Esophagus squamous epithelium (tissue), 4 donors: Measurements from ENCODE around the gene SMYD3.
A peak's percentile ranks its signal among the peaks of the same experiment; 100 is the strongest.

ENCODE experiments used
- POLR2A ChIP-seq, 4 donors: fragments of 450-650 bp; IDR thresholded peaks; one replicate each; pipeline ENCODE4 v1.6.1; 2017; ENCODE audit warnings: antibody characterized with exemption in 4 of 4, mild to moderate bottlenecking in 4 of 4, moderate library complexity in 3 of 4
- TF ChIP-seq, protein P1 (sequence below), 6 experiments: fragments of 450-650 bp in 4 of 6; fragments of 200-600 bp in 2 of 6; sonication (generic) in 2 of 6; IDR thresholded peaks; one replicate each; pipeline ENCODE4 v1.5.1; 2016 to 2019; ENCODE audit warnings: antibody characterized with exemption in 6 of 6, mild to moderate bottlenecking in 4 of 6, moderate library complexity in 4 of 6

DNA sequence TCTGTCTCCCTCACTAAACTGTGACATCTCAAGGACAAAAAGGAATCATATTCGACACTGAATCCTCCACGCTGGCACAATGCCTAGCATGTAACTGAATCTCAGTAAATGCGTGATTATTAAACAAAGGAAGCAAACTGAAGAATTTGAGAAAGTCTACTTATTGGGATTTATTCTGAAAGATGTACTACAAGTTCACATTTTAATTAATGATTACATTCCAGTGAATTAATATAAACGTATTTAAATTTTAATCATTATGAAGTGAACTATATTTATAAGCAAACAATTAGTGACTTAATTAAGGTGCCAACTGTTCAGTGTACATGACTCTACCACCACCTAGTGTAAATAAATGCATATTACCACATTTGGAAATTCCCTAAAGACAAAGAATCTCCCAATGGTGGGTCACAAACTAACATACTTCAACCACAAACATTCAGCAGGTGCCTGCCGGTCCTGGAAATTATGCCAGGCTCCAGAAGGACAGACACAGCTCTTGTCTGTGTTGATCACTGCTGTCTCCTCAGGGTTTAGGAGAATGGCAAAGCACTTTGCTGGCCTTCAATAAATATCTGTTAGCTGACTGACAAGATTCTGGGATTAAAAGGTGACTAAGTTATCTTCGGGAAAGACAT, 56.3 kb downstream of the SMYD3 start:
- no peak for TF ChIP-seq POLR2A (IDR thresholded peaks at IDR 0.05)
- TF ChIP-seq, protein P1, sequence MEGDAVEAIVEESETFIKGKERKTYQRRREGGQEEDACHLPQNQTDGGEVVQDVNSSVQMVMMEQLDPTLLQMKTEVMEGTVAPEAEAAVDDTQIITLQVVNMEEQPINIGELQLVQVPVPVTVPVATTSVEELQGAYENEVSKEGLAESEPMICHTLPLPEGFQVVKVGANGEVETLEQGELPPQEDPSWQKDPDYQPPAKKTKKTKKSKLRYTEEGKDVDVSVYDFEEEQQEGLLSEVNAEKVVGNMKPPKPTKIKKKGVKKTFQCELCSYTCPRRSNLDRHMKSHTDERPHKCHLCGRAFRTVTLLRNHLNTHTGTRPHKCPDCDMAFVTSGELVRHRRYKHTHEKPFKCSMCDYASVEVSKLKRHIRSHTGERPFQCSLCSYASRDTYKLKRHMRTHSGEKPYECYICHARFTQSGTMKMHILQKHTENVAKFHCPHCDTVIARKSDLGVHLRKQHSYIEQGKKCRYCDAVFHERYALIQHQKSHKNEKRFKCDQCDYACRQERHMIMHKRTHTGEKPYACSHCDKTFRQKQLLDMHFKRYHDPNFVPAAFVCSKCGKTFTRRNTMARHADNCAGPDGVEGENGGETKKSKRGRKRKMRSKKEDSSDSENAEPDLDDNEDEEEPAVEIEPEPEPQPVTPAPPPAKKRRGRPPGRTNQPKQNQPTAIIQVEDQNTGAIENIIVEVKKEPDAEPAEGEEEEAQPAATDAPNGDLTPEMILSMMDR (IDR thresholded peaks at IDR 0.05): peak in 5 of 6 experiments; percentile 42 to 78 (median 58)
